Measurements from ENCODE around the gene UGGT2.

DNA sequence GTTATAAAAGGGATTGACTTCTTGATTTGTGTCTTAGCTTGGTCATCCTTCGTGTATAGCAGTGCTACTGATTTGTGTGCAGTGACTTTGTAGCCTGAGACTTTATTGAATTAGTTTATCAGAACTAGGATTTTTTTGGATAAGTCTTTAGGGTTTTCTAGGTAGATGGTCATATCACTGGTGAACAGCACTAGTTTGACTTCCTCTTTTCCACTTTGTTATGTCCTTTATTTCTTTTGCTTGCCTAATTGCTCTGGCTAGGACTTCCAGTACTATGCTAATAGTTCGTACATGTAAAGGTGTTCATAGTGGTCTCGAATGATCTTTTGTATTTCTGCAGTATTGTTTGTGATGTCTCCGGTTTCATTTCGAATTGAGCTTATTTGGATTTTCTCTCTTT is 230.9 kb downstream of the UGGT2 start:
- TF ChIP-seq, protein P1, sequence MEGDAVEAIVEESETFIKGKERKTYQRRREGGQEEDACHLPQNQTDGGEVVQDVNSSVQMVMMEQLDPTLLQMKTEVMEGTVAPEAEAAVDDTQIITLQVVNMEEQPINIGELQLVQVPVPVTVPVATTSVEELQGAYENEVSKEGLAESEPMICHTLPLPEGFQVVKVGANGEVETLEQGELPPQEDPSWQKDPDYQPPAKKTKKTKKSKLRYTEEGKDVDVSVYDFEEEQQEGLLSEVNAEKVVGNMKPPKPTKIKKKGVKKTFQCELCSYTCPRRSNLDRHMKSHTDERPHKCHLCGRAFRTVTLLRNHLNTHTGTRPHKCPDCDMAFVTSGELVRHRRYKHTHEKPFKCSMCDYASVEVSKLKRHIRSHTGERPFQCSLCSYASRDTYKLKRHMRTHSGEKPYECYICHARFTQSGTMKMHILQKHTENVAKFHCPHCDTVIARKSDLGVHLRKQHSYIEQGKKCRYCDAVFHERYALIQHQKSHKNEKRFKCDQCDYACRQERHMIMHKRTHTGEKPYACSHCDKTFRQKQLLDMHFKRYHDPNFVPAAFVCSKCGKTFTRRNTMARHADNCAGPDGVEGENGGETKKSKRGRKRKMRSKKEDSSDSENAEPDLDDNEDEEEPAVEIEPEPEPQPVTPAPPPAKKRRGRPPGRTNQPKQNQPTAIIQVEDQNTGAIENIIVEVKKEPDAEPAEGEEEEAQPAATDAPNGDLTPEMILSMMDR (IDR thresholded peaks at IDR 0.05): no peak
- TF ChIP-seq POLR2A (IDR thresholded peaks at IDR 0.05): no peak

Data from lower leg skin (tissue), 3 donors.